Activated CD8-positive, alpha-beta memory T cell treated with anti-CD3 and anti-CD28 coated beads, Interleukin-2, amount 50 U/mL, for 4 hours (primary cell): ENCODE data around the gene AFAP1L1.
"Not testable (repeated sequence)": the region's sequence is repeated elsewhere in the genome, so short reads cannot be mapped to it uniquely, and the experiment has no call there.

Experiments used
- DNase-seq: peaks from one replicate; pipeline ENCODE4 v3.0.0-alpha.2; 2020

AFAP1L1 gene

GRCh38 chr5:149376104-149376503 is 104.4 kb downstream of the AFAP1L1 start:
- no peak for DNase-seq

- no peak for DNase-seq
Measured at GRCh38 chr5:149376711-149377447, 105.2 kb downstream of the AFAP1L1 start.

GRCh38 chr5:149378241-149378820 is 106.7 kb downstream of the AFAP1L1 start:
- DNase-seq, result no peak

- no peak for DNase-seq
Measured at GRCh38 chr5:149379177-149379761, 107.6 kb downstream of the AFAP1L1 start, which contains the start of gene IL17B. Gene IL17B, minus strand, starts transcription at chr5:149379292. Its CDS starts 67 bp downstream, at chr5:149379225.

- no peak for DNase-seq
Measured at GRCh38 chr5:149379818-149380374, 108.2 kb downstream of the AFAP1L1 start.

GRCh38 chr5:149380466-149381121 is 108.9 kb downstream of the AFAP1L1 start:
- no peak for DNase-seq

GRCh38 chr5:149381261-149381985 is 109.8 kb downstream of the AFAP1L1 start:
- no peak for DNase-seq

GRCh38 chr5:149381986-149382338 is 110.3 kb downstream of the AFAP1L1 start:
- DNase-seq, result peak; percentile 74

- no peak for DNase-seq
Measured at GRCh38 chr5:149382517-149383220, 111.0 kb downstream of the AFAP1L1 start.

GRCh38 chr5:149383399-149383798 is 111.7 kb downstream of the AFAP1L1 start:
- DNase-seq, result no peak

GRCh38 chr5:149386166-149386565 is 114.5 kb downstream of the AFAP1L1 start:
- no peak for DNase-seq

- DNase-seq, result no peak
Measured at GRCh38 chr5:149387081-149387631, 115.5 kb downstream of the AFAP1L1 start.

- no peak for DNase-seq
Measured at GRCh38 chr5:149387982-149388381, 116.3 kb downstream of the AFAP1L1 start.

GRCh38 chr5:149388498-149389190 is 117.0 kb downstream of the AFAP1L1 start:
- no peak for DNase-seq

- no peak for DNase-seq
Measured at GRCh38 chr5:149389552-149390495, 118.2 kb downstream of the AFAP1L1 start.

GRCh38 chr5:149391076-149391475 is 119.4 kb downstream of the AFAP1L1 start:
- DNase-seq, result not testable (repeated sequence)
